ENCODE measurements around the gene KLHL6.
"Not testable (repeated sequence)": the region's sequence is repeated elsewhere in the genome, so short reads cannot be mapped to it uniquely, and the experiment has no call there.

Gene KLHL6

DNA sequence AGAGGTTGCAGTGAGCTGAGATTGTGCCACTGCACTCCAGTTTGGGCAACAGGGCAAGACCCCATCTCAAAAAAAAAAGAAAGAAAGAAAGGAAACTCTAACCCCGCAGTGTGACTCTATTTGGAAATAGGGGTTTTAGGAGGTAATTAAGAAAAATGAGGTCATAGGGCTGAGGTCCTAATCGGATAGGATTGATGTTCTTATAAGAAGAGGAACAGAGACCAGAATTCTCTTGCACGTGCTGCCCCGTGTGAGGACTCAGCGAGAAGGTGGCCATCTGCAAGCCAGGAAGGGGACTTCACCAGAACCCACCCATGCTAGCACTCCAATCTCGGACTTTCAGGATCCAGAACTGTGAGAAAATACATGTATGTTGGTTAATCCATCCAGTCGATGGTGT lies 25.8 kb downstream of the KLHL6 start:
- DNase-seq, result no peak

GRCh38 chr3:183529185-183529584 lies 26.3 kb downstream of the KLHL6 start:
- DNase-seq, result no peak

- DNase-seq, result not testable (repeated sequence)
Measured at GRCh38 chr3:183528758-183529157, 26.7 kb downstream of the KLHL6 start.

GRCh38 chr3:183527428-183528379 lies 27.8 kb downstream of the KLHL6 start:
- DNase-seq, result peak in 1 of 5 donors; percentile 59

GRCh38 chr3:183526838-183527427 lies 28.6 kb downstream of the KLHL6 start:
- DNase-seq, result no peak

DNA sequence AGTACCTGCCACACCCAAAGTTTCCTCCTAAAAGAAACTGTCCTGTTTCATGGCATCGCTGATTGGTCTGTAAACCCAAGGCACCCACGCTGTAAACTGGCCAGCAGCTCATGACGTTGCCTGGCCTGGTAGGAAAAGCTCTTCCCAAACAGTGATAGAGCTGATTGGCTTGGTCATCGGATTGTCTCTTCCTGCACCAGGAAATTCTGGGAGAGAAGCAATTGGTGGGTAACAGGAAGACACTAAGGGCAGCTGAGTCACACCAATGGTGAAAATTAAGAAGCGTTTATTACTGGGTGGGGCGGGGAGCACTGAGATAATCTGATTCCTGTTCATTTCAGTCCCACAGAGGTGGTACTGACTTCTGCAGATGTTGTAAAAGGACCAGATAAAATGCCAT lies 31.0 kb downstream of the KLHL6 start:
- DNase-seq, result no peak

- DNase-seq, result not testable (repeated sequence)
Measured at GRCh38 chr3:183520741-183521556, 34.6 kb downstream of the KLHL6 start.

DNA sequence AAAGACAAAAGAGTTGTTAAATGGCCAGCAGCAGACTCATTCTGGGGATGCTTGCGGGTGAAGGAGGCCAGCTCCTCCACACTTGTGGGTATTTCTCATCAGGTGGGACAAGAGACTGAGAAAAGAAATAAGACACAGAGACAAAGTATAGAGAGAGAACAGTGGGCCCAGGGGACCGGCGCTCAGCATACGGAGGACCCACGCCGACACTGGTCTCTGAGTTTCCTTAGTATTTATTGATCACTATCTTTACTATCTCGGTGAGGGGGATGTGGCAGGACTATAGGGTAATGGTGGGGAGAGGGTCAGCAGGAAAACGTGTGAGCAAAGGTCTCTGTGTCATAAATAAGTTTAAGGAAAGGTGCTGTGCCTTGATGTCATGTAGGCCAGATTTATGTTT lies 35.2 kb downstream of the KLHL6 start:
- not testable (repeated sequence) for DNase-seq

GRCh38 chr3:183519891-183520290 lies 35.6 kb downstream of the KLHL6 start:
- no peak for DNase-seq

GRCh38 chr3:183518491-183519251 lies 36.8 kb downstream of the KLHL6 start:
- no peak for DNase-seq

- DNase-seq, result no peak
Measured at GRCh38 chr3:183517607-183518006, 37.9 kb downstream of the KLHL6 start.

GRCh38 chr3:183515968-183516851 lies 39.3 kb downstream of the KLHL6 start:
- DNase-seq, result peak in 4 of 5 donors; percentile 47 to 54 (median 52)

DNA sequence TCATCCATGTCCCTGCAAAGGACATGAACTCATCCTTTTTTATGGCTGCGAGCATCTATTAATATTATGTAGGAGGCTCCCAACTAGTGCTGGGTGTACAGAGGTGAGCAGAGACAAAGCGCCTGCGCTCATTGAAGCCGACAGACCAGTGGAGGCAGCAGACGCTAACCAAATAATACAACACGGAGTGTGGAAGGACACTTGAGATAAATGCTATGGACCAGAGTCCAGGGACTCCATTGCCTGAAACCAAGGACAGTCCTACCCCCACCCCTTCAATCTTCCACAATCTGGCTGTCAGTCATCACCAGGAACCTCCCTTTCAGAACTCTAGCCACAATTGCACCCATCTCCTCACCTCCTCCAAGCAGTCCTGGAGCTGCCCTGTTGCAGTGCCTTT lies 41.5 kb downstream of the KLHL6 start:
- DNase-seq, result no peak

DNA sequence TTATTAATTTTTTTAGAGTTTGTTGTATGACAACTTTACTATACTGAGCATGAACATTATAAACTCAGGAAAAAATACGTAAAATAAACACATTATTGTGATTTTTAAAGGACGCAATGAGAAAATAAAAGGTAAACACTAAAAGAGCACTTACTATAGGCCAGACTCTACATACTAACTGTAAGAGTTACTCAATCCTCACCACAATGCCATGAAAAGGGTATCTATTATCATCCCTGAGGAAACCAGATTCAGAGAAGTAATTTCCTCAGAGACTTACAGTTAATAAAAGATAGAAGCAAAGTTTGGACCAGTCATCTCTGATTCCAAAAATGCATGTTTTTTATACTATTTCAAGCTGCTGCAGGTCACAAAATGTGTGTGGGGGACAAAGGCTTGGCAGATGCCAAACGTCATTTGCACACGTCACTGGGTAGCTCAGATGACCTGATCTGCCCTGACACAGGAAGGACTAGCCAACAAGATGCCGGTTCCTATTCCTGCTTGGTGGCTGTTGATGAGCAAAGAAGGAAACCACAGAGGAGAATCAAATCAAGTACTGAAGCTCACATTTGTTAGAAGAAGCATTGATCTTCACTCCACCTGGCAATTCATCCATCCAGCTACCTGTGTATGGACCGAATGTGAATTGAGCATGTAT lies 42.3 kb downstream of the KLHL6 start:
- DNase-seq, result peak in 4 of 5 donors; percentile 36 to 63 (median 44)

DNA sequence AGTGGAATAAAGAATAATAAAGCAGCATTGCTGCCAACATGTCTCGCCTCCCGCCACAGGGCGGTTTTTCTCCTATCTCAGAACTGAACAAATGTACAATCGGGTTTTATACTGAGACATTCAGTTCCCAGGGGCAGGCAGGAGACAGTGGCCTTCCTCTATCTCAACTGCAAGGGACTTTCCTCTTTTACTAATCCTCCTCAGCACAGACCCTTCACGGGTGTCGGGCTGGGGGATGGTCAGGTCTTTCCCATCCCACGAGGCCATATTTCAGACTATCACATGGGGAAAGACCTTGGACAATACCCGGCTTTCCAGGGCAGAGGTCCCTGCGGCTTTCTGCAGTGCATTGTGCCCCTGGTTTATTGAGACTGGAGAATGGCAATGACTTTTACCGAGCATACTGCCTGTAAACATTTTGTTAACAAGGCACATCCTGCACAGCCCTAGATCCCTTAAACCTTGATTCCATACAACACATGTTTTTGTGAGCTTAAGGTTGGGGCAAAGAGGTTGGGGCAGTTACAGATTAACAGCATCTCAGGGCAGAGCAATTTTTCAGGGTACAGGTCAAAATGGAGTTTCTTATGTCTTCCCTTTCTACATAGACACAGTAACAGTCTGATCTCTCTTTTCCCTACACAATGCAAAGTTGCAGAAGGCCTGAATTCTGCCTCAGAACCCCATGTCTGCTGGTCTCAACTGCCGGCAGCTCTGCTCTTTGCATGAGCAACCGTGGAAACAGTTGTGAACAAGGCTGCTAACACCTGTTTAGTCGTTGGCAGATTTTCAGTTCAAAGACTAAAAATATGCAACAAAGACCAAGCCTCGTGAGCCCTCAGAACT lies 44.0 kb downstream of the KLHL6 start:
- DNase-seq, result not testable (repeated sequence)

- DNase-seq, result no peak
Measured at GRCh38 chr3:183508821-183509220, 46.7 kb downstream of the KLHL6 start.

- DNase-seq, result no peak
Measured at GRCh38 chr3:183507551-183507950, 48.0 kb downstream of the KLHL6 start.

DNA sequence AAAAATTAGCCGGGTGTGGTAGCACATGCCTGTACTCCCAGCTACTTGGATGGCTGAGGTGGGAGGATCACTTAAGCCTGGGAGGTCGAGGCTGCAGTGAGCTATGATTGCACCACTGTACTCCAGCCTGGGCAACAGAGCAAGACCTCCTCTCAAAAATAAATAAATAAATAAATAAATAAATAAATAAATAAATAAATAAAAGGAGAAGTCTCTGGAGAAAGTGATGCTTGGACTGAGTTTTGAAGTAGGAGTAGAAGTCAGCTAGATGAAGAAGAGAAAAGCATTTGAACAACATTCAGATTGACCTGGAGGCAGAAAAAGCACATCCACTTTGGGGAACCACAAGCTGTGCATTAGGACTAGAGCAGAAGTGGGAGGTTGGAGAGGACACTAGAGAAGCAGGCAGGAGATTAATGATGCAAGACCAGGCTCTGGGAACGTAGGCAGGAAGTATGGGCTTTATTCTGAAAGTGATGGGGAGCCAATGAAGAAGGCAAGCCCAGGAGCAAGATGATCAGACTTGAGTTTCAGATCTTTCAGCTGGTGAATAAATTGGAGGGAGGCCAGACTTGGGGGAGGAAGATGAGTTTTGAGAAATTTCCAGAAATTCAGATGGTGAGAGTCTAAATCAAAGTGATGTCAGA lies 48.7 kb downstream of the KLHL6 start:
- no peak for DNase-seq

DNA sequence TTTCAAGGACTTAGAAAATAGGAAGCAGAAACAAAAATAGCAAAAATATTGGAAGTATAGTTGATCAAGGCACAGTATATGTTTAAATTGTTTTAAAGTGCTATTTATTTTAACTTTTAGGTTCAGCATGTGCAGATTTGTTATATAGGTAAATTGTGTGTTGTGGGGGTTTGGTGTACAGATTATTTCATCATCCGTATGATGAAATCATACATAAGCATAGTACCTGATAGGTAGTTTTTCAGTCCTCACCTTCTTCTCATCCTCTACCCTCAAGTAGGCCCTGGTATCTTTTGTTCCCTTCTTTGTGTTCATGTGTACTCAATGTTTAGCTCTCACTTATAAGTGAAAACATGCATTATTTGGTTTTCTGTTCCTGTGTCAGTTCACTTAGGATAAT lies 50.9 kb downstream of the KLHL6 start:
- DNase-seq, result no peak
